ENCODE measurements around the gene ITGA8. TPM values are rescaled to one million over a fixed set of nuclear protein-coding genes. Genes with fewer than 3 reads are reported as not detected.

The ITGA8 gene
- total and polyA plus RNA-seq, 9 of the 15 experiments (the other 6 are each of a cell fraction or from before 2014, with no cell fraction given): 0.01 to 0.07 (median 0.04) TPM; not detected in 5

DNA sequence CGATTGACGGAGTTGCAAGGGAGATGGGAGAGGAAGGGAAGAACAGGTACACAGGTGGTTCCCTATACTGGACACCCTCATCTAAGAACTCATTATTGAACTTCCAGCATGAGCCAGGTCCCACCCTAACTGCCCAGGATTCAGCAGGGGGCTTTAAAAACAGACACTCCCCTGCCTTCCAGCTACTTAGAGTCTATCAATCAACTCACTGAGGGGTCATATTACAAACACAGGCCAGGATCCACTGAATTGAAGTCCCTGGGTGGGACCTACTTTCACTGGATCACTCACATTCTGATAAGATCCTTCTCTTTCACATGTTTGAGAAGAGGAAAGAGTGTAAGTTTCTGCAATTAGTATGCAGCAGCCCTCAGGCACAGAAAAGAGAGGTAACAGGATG is 92.8 kb downstream of the ITGA8 start:
- no peak overlapping the region for H2AFZ ChIP-seq (ENCODE audit: low read depth, low read length)
- no peaks in the 10 kb centered on the region for H3K9me1 ChIP-seq (ENCODE audit: control insufficient read depth, insufficient read depth, low read length)
- DNase-seq (ENCODE audit: extremely low read depth in 1 of 4, low spot score in 3 of 4) (no peak), ATAC-seq (no peak), FAIRE-seq (no peak)
- no peak overlapping the region for H3K4me3 ChIP-seq
- H3K9ac ChIP-seq (ENCODE audit: insufficient read depth in 1 of 2, low read depth in 2 of 2, low read length in 2 of 2): no peak overlapping the region
- H3K79me2 ChIP-seq (ENCODE audit: control insufficient read depth, insufficient read depth, low read length): no peaks in the 10 kb centered on the region
- POLR2A ChIA-PET: interaction anchor here (0.6 kb wide), 1 partner anchor 9 kb away, joined by 4 read pairs; no protein-coding TSS in a partner anchor
- WGBS (ENCODE audit: insufficient coverage, low coverage, missing lambda C conversion rate): 36% methylated on average over 2 of the region's 2 CpGs
- CTCF ChIA-PET (ENCODE audit: low intra/inter-chr PET ratio): no interaction called here
- H3K9me3 ChIP-seq (replicated peaks; ENCODE audit: control insufficient read depth, insufficient read depth, low read depth, low read length): no peaks in the 10 kb centered on the region
- peaks cover 0 to 5% of the 10 kb centered on the region in 2 experiments; a peak in 2 of 5 replicates for H3K4me1 ChIP-seq (replicated peaks in 1 of 2; ENCODE audit: control insufficient read depth in 2 of 2, insufficient read depth in 2 of 2, low read length in 2 of 2)
- H3K27ac ChIP-seq (ENCODE audit: extremely low read depth, low read depth, low read length): no peak overlapping the region
- no peaks in the 10 kb centered on the region for H4K20me1 ChIP-seq (replicated peaks; ENCODE audit: control insufficient read depth, insufficient read depth, low read length)
- intact Hi-C loops (cut with micrococcal nuclease) (no loop called here), in situ Hi-C loops (cut with MboI) (no loop called here)
- no TSS peak for BruUV-seq (replicated peaks)
- no peaks in the 10 kb centered on the region for H3K36me3 ChIP-seq (ENCODE audit: control insufficient read depth, insufficient read depth, low read length)
- no peaks in the 10 kb centered on the region for H3K27me3 ChIP-seq (ENCODE audit: control insufficient read depth in 2 of 2, insufficient read depth in 2 of 2, low read length in 2 of 2)
- H3K4me2 ChIP-seq (ENCODE audit: insufficient read depth, low read length): no peak overlapping the region
- no peak for TF ChIP-seq ETV6 (IDR thresholded peaks at IDR 0.05; ENCODE audit: borderline replicate concordance in 1 of 2, low read depth in 2 of 2, low read length in 1 of 2)
- no peak for TF ChIP-seq ETV6 (CRISPR knock-in tag; IDR thresholded peaks at IDR 0.05; ENCODE audit: borderline replicate concordance)
- no peak for TF ChIP-seq CEBPB (tag; IDR thresholded peaks at IDR 0.05)
- no peak for TF ChIP-seq TCF7L2 (IDR thresholded peaks at IDR 0.05; ENCODE audit: low read depth, low read length)
- no peak for TF ChIP-seq POLR2AphosphoS2 (IDR thresholded peaks at IDR 0.05; ENCODE audit: low read length)
- TF ChIP-seq E2F3 (CRISPR knock-in tag; IDR thresholded peaks at IDR 0.05): no peak
- TF ChIP-seq, protein P1, sequence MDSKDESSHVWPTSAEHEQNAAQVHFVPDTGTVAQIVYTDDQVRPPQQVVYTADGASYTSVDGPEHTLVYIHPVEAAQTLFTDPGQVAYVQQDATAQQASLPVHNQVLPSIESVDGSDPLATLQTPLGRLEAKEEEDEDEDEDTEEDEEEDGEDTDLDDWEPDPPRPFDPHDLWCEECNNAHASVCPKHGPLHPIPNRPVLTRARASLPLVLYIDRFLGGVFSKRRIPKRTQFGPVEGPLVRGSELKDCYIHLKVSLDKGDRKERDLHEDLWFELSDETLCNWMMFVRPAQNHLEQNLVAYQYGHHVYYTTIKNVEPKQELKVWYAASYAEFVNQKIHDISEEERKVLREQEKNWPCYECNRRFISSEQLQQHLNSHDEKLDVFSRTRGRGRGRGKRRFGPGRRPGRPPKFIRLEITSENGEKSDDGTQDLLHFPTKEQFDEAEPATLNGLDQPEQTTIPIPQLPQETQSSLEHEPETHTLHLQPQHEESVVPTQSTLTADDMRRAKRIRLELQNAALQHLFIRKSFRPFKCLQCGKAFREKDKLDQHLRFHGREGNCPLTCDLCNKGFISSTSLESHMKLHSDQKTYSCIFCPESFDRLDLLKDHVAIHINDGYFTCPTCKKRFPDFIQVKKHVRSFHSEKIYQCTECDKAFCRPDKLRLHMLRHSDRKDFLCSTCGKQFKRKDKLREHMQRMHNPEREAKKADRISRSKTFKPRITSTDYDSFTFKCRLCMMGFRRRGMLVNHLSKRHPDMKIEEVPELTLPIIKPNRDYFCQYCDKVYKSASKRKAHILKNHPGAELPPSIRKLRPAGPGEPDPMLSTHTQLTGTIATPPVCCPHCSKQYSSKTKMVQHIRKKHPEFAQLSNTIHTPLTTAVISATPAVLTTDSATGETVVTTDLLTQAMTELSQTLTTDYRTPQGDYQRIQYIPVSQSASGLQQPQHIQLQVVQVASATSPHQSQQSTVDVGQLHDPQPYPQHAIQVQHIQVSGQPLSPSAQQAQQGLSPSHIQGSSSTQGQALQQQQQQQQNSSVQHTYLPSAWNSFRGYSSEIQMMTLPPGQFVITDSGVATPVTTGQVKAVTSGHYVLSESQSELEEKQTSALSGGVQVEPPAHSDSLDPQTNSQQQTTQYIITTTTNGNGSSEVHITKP (IDR thresholded peaks at IDR 0.05; ENCODE audit: partially characterized antibody): no peak
- no peak for TF ChIP-seq PHB2 (IDR thresholded peaks at IDR 0.05; ENCODE audit: low read depth)
- TF ChIP-seq ZKSCAN1 (IDR thresholded peaks at IDR 0.05; ENCODE audit: low read depth, low read length): no peak
- no peak for TF ChIP-seq BHLHE40 (IDR thresholded peaks at IDR 0.05; ENCODE audit: low read length)
- TF ChIP-seq, protein P2, sequence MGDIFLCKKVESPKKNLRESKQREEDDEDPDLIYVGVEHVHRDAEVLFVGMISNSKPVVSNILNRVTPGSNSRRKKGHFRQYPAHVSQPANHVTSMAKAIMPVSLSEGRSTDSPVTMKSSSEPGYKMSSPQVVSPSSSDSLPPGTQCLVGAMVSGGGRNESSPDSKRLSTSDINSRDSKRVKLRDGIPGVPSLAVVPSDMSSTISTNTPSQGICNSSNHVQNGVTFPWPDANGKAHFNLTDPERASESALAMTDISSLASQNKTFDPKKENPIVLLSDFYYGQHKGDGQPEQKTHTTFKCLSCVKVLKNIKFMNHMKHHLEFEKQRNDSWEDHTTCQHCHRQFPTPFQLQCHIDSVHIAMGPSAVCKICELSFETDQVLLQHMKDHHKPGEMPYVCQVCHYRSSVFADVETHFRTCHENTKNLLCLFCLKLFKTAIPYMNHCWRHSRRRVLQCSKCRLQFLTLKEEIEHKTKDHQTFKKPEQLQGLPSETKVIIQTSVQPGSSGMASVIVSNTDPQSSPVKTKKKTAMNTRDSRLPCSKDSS (IDR thresholded peaks at IDR 0.05; ENCODE audit: low read depth, partially characterized antibody): no peak
- TF ChIP-seq, protein P3, sequence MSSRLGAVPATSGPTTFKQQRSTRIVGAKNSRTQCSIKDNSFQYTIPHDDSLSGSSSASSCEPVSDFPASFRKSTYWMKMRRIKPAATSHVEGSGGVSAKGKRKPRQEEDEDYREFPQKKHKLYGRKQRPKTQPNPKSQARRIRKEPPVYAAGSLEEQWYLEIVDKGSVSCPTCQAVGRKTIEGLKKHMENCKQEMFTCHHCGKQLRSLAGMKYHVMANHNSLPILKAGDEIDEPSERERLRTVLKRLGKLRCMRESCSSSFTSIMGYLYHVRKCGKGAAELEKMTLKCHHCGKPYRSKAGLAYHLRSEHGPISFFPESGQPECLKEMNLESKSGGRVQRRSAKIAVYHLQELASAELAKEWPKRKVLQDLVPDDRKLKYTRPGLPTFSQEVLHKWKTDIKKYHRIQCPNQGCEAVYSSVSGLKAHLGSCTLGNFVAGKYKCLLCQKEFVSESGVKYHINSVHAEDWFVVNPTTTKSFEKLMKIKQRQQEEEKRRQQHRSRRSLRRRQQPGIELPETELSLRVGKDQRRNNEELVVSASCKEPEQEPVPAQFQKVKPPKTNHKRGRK (tag; IDR thresholded peaks at IDR 0.05): no peak
- no peak for TF ChIP-seq NFATC3 (IDR thresholded peaks at IDR 0.05)
- TF ChIP-seq, protein P4, sequence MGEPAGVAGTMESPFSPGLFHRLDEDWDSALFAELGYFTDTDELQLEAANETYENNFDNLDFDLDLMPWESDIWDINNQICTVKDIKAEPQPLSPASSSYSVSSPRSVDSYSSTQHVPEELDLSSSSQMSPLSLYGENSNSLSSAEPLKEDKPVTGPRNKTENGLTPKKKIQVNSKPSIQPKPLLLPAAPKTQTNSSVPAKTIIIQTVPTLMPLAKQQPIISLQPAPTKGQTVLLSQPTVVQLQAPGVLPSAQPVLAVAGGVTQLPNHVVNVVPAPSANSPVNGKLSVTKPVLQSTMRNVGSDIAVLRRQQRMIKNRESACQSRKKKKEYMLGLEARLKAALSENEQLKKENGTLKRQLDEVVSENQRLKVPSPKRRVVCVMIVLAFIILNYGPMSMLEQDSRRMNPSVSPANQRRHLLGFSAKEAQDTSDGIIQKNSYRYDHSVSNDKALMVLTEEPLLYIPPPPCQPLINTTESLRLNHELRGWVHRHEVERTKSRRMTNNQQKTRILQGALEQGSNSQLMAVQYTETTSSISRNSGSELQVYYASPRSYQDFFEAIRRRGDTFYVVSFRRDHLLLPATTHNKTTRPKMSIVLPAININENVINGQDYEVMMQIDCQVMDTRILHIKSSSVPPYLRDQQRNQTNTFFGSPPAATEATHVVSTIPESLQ (CRISPR knock-in tag; IDR thresholded peaks at IDR 0.05): no peak
- TF ChIP-seq SAP30 (IDR thresholded peaks at IDR 0.05; ENCODE audit: borderline replicate concordance, insufficient read depth, low read depth, low read length, poor library complexity, severe bottlenecking): no peak
